Testis (tissue), 3 donors: Measurements from ENCODE around the gene SLC52A1. TPM values are rescaled to one million over a fixed set of nuclear protein-coding genes. Genes with fewer than 3 reads are reported as not detected.

ENCODE experiments used
- DNase-seq: peaks from one replicate; pipeline ENCODE4 v3.0.0-alpha.2; 2019
- H3K27ac ChIP-seq, 2 donors: fragments of 200-600 bp; sonication (generic); one replicate each; pipeline ENCODE4 v1.5.1; 2019
- H3K27me3 ChIP-seq: fragments of 200-600 bp; sonication (generic); one replicate; pipeline ENCODE4 v1.5.1; 2019
- H3K36me3 ChIP-seq: fragments of 200-600 bp; sonication (generic); one replicate; pipeline ENCODE4 v1.5.1; 2017; ENCODE audit warnings: low read depth; ENCODE audit errors: missing control alignments
- H3K4me1 ChIP-seq: fragments of 200-600 bp; sonication (generic); one replicate; pipeline ENCODE4 v1.5.1; 2019
- H3K4me3 ChIP-seq, 2 donors: fragments of 200-600 bp; sonication (generic); one replicate each; pipeline ENCODE4 v1.5.1; 2017 to 2019
- H3K9me3 ChIP-seq: fragments of 200-600 bp; sonication (generic); one replicate; pipeline ENCODE4 v1.5.1; 2017
- POLR2A ChIP-seq: fragments of 450-650 bp; IDR thresholded peaks from one replicate; pipeline ENCODE4 v1.6.1; 2017; ENCODE audit warnings: antibody characterized with exemption, mild to moderate bottlenecking, moderate library complexity
- WGBS, 2 donors: methylation state at CpG; one replicate each; pipeline ENCODE4 v1.1.5; 2018; 5-methylcytosine and 5-hydroxymethylcytosine counted together
- intact Hi-C: fragments of 100-400 bp; cut with DNase I; formaldehyde crosslinking; loops from one replicate; pipeline ENCODE4 v1.15.1; 2023; ENCODE audit warnings: low total_unique reads
- polyA plus RNA-seq: library from polyadenylated mRNA; stranded (reverse); fragments of 350-450 nt; fragmentation: Illumina TruSeq; extraction: RNeasy Lipid Tissue Mini Kit (QIAGEN cat#74804); gene quantifications from one replicate; pipeline ENCODE4 v1.2.3, GENCODE V29; 2014; ENCODE audit warnings: low read depth, low replicate concordance; ENCODE audit not compliant: insufficient read depth
- total RNA-seq, 2 donors: library from RNA; depleted of rRNA; stranded (reverse); fragments of >200 nt; gene quantifications; one replicate each; pipeline ENCODE4 v1.2.3, GENCODE V29; 2016
- TF ChIP-seq, protein P1 (sequence below), 3 experiments: fragments of 450-650 bp in 2 of 3; fragments of 200-600 bp in 1 of 3; sonication (generic) in 1 of 3; IDR thresholded peaks; one replicate each; pipeline ENCODE4 v1.5.1; 2016 to 2019; ENCODE audit warnings: antibody characterized with exemption in 3 of 3, mild to moderate bottlenecking in 2 of 3, moderate library complexity in 1 of 3

Gene SLC52A1
- total and polyA plus RNA-seq, 3 donors from 2014 or later: 0.50 to 1.7 (median 0.99) TPM

DNA sequence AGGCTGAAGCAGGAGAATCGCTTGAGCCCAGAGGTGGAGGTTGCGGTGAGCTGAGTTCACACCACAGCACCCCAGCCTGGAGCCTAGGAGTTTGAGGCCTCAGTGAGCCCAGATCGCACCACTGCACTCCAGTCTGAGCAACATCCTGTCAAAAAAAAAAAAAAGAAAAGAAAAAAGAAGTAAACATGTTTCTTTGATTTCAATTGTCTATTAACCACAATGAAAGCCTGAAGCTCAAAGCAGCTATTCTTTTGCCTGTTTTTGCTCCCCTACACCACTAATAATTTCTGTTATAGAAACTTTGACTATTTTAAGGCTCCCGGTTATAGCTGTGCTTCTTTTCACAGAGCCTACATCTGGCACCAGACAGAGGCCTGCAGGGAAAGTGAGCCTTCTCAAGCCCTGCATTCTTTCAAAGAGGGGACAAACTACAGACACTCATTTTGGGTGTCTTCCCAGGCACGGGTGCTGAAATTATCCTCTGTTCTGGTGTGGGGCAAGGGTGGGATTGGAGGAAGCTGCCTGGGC, 14.2 kb upstream of the SLC52A1 start:
- H3K36me3 ChIP-seq: no peaks in the 10 kb centered on the region
- no peaks in the 10 kb centered on the region for H3K4me1 ChIP-seq
- DNase-seq: no peak
- peak overlapping the region; percentile 22 to 73 for H3K27ac ChIP-seq
- H3K27me3 ChIP-seq: no peaks in the 10 kb centered on the region
- H3K4me3 ChIP-seq: no peak overlapping the region
- 66 to 67% methylated on average over 5 of the region's 5 CpGs for WGBS, 2 donors
- TF ChIP-seq, protein P1, sequence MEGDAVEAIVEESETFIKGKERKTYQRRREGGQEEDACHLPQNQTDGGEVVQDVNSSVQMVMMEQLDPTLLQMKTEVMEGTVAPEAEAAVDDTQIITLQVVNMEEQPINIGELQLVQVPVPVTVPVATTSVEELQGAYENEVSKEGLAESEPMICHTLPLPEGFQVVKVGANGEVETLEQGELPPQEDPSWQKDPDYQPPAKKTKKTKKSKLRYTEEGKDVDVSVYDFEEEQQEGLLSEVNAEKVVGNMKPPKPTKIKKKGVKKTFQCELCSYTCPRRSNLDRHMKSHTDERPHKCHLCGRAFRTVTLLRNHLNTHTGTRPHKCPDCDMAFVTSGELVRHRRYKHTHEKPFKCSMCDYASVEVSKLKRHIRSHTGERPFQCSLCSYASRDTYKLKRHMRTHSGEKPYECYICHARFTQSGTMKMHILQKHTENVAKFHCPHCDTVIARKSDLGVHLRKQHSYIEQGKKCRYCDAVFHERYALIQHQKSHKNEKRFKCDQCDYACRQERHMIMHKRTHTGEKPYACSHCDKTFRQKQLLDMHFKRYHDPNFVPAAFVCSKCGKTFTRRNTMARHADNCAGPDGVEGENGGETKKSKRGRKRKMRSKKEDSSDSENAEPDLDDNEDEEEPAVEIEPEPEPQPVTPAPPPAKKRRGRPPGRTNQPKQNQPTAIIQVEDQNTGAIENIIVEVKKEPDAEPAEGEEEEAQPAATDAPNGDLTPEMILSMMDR (IDR thresholded peaks at IDR 0.05): no peak
- TF ChIP-seq POLR2A: no peak
- intact Hi-C loops: no loop called here
- no peaks in the 10 kb centered on the region for H3K9me3 ChIP-seq

DNA sequence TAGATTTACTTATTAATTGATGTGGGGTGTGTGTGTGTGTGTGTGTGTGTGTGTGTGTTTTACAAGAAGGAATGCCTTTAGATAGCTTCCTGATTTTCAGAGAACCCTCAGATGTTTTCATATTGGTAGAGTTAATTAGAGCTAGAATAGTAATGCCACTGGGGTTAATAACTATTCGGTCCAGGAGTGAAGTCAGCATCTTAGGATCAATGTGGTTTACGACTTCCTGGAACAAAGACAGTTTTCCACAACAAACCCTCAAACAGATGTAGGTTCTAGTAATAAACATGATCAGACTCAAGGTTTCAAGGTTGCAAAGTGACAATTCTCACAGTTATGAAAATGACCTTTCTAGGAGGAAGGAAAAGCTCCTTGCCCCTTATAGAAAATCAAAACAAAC, 12.2 kb upstream of the SLC52A1 start:
- no peak overlapping the region for H3K4me3 ChIP-seq
- H3K27me3 ChIP-seq: no peaks in the 10 kb centered on the region
- no peaks in the 10 kb centered on the region for H3K36me3 ChIP-seq
- no peak overlapping the region for H3K27ac ChIP-seq
- no peak for TF ChIP-seq POLR2A
- TF ChIP-seq, protein P1 (IDR thresholded peaks at IDR 0.05): no peak
- no peaks in the 10 kb centered on the region for H3K9me3 ChIP-seq
- WGBS, 2 donors: 43 to 47% methylated on average over 2 of the region's 2 CpGs
- H3K4me1 ChIP-seq: no peaks in the 10 kb centered on the region
- DNase-seq: no peak
- intact Hi-C loops: no loop called here

DNA sequence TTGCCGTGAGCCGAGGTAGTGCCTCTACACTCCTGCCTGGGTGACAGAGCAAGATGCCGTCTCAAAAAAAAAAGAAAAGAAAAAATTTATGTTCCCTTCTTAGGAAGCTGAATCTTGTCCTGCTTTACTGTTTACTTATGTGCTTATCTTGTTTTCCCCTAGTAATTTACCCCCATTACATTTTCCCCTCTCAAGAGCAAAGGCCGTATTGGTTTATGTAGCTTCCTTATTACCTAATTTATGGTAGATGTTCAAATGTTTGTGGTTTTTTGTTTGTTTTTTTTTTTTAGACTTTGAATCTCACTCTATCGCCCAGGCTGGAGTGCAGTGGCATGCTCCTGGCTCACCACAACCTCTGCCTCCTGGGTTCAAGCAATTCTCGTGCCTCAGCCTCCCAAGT, 10.3 kb upstream of the SLC52A1 start:
- H3K27ac ChIP-seq: no peak overlapping the region
- TF ChIP-seq, protein P1 (IDR thresholded peaks at IDR 0.05): no peak
- TF ChIP-seq POLR2A: no peak
- H3K9me3 ChIP-seq: no peaks in the 10 kb centered on the region
- no peaks in the 10 kb centered on the region for H3K27me3 ChIP-seq
- intact Hi-C loops: no loop called here
- DNase-seq: no peak
- no peaks in the 10 kb centered on the region for H3K4me1 ChIP-seq
- H3K36me3 ChIP-seq: no peaks in the 10 kb centered on the region
- H3K4me3 ChIP-seq: no peak overlapping the region
- 89 to 92% methylated on average over 6 of the region's 6 CpGs for WGBS, 2 donors

DNA sequence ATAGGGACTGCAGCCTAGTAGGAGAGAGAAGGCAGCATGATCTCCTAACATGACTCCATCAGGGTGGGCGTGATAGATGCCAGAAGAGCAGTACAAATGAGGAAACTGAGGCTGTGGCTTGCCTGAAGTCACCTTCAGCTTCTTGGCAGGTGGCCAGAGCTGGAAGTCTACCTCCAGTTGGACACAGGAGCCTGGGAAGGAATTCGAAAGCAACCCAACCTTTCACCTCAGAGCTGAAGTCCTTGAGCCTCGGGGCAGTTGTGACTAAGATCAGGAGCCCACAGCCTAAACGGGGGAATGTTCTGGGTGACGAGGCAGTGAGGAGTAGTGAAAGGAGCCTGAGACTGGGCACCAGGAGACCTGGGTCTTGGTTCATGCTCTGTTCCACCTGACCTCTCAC, 9.4 kb upstream of the SLC52A1 start:
- Histone ChIP-seq H3K27ac (no peak overlapping the region), H3K36me3 (no peaks in the 10 kb centered on the region), H3K9me3 (no peaks in the 10 kb centered on the region), H3K27me3 (no peaks in the 10 kb centered on the region), H3K4me3 (no peak overlapping the region), H3K4me1 (no peaks in the 10 kb centered on the region)
- DNase-seq: no peak
- no peak for TF ChIP-seq POLR2A
- TF ChIP-seq, protein P1 (IDR thresholded peaks at IDR 0.05): no peak
- intact Hi-C loops: no loop called here
- 92 to 99% methylated on average over 5 of the region's 5 CpGs for WGBS, 2 donors

DNA sequence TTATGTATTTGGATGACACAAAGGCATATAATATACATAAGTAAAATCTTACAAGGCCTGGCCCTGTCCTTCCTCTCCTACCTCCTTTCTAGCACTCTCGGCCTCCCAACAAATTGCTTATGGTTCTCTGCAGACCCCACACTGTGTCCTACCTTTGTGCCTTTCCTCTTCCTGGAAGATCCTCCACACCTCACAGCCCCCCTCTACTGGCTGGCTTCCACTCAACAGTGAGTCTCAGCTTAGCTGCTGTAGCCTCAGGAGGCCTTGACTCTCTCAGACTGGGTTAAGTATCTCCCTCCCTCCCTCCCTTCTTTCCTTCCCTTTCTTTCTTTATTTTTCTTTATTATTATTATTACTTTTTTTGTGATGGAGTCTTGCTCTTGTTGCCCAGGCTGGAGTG, 8.3 kb upstream of the SLC52A1 start:
- H3K4me3 ChIP-seq: no peak overlapping the region
- WGBS, 2 donors: 88 to 100% methylated on average over 1 of the region's 1 CpG
- H3K27me3 ChIP-seq: no peaks in the 10 kb centered on the region
- no peak for DNase-seq
- no peaks in the 10 kb centered on the region for H3K36me3 ChIP-seq
- TF ChIP-seq POLR2A: no peak
- TF ChIP-seq, protein P1 (IDR thresholded peaks at IDR 0.05): no peak
- H3K27ac ChIP-seq: no peak overlapping the region
- no peaks in the 10 kb centered on the region for H3K9me3 ChIP-seq
- intact Hi-C loops: no loop called here
- H3K4me1 ChIP-seq: no peaks in the 10 kb centered on the region
